ENCODE data around the gene NVL.
A peak's percentile ranks its signal among the peaks of the same experiment; 100 is the strongest.

NVL gene

GRCh38 chr1:224182866-224183590, 146.9 kb downstream of the NVL start, which contains the start of gene DEGS1 (continued):
- peak; percentile 90 for TF ChIP-seq KLF8 (tag by site-specific recombination; IDR thresholded peaks at IDR 0.05)
- peak; percentile 46; the same call in 1 of the 2 replicates for TF ChIP-seq WT1 (tag by site-specific recombination; IDR thresholded peaks at IDR 0.05)
- TF ChIP-seq ZNF529 (tag by site-specific recombination; IDR thresholded peaks at IDR 0.05; ENCODE audit: insufficient replicate concordance) = no peak
- TF ChIP-seq ZBTB10 (tag by site-specific recombination; IDR thresholded peaks at IDR 0.05) = peak; percentile 47; the same call in 1 of the 2 replicates
- TF ChIP-seq REST (tag by site-specific recombination; IDR thresholded peaks at IDR 0.05) = no peak; the same call in 1 of the 2 replicates
- peak; percentile 81 for TF ChIP-seq ZNF341 (tag by site-specific recombination; IDR thresholded peaks at IDR 0.05; ENCODE audit: low read depth)
- TF ChIP-seq ZNF521 (tag by site-specific recombination; IDR thresholded peaks at IDR 0.05) = no peak
- 0 out of 2 replicates have a peak, but pooled peaks have one; percentile 33 for TF ChIP-seq ZNF391 (tag by site-specific recombination; IDR thresholded peaks at IDR 0.05; ENCODE audit: borderline replicate concordance, low read depth)
- 0 out of 2 replicates have a peak, but pooled peaks have one; percentile 7 for TF ChIP-seq ZNF596 (tag by site-specific recombination; IDR thresholded peaks at IDR 0.05)
- TF ChIP-seq GLIS1 (tag by site-specific recombination; IDR thresholded peaks at IDR 0.05) = peak; percentile 76; the same call in 1 of the 2 replicates
- peak; percentile 64; the same call in 1 of the 2 replicates for TF ChIP-seq ZNF561 (tag by site-specific recombination; IDR thresholded peaks at IDR 0.05; ENCODE audit: borderline replicate concordance)
- TF ChIP-seq ZFHX2 (tag by site-specific recombination; conservative IDR thresholded peaks at IDR 0.05) = peak; percentile 77
- peak; percentile 54 for TF ChIP-seq ZIC2 (tag by site-specific recombination; IDR thresholded peaks at IDR 0.05)
- TF ChIP-seq PRDM10 (tag by site-specific recombination; IDR thresholded peaks at IDR 0.05) = peak; percentile 69
- peak; percentile 61; the same call in 1 of the 2 replicates for TF ChIP-seq ZNF394 (tag by site-specific recombination; IDR thresholded peaks at IDR 0.05; ENCODE audit: borderline replicate concordance)
- TF ChIP-seq ZNF239 (tag by site-specific recombination; IDR thresholded peaks at IDR 0.05) = 0 out of 2 replicates have a peak, but pooled peaks have one; percentile 27
- TF ChIP-seq ZSCAN16 (tag by site-specific recombination; IDR thresholded peaks at IDR 0.05) = no peak; the same call in 1 of the 2 replicates
- peak; percentile 81 for TF ChIP-seq EGR2 (tag by site-specific recombination; IDR thresholded peaks at IDR 0.05; ENCODE audit: low read depth)
- TF ChIP-seq ZNF501 (tag by site-specific recombination; IDR thresholded peaks at IDR 0.05) = peak; percentile 96; the same call in 1 of the 2 replicates
- no peak for TF ChIP-seq ZBTB7A (tag by site-specific recombination; IDR thresholded peaks at IDR 0.05; ENCODE audit: low read depth)
- peak; percentile 36 for TF ChIP-seq CTCF (tag by site-specific recombination; IDR thresholded peaks at IDR 0.05)
- peak; percentile 84 for TF ChIP-seq ZNF76 (tag by site-specific recombination; IDR thresholded peaks at IDR 0.05; ENCODE audit: borderline replicate concordance, low read depth)
- TF ChIP-seq BCL11A (tag by site-specific recombination; IDR thresholded peaks at IDR 0.05; ENCODE audit: low read depth) = 0 out of 2 replicates have a peak, but pooled peaks have one; percentile 35
- peak; percentile 84; the same call in 1 of the 2 replicates for TF ChIP-seq ZNF660 (tag by site-specific recombination; IDR thresholded peaks at IDR 0.05)
- no peak for TF ChIP-seq ZNF837 (tag by site-specific recombination; IDR thresholded peaks at IDR 0.05)
- peak; percentile 53 for TF ChIP-seq KLF1 (tag by site-specific recombination; IDR thresholded peaks at IDR 0.05)
- TF ChIP-seq ZNF184 (tag by site-specific recombination; IDR thresholded peaks at IDR 0.05) = 0 out of 2 replicates have a peak, but pooled peaks have one; percentile 56
- TF ChIP-seq ZNF24 (tag by site-specific recombination; IDR thresholded peaks at IDR 0.05) = peak; percentile 83; the same call in 1 of the 2 replicates

Measured in HEK293 (cell line).